PC-3 (cell line): ENCODE measurements around the gene SNU13.

ENCODE experiments used
- CTCF ChIP-seq: fragments of 300-600 bp; sonication (generic); conservative IDR thresholded peaks from 2 replicates; pipeline ENCODE4 v1.5.1; 2017; ENCODE audit warnings: antibody characterized with exemption, low read depth, mild to moderate bottlenecking, low read length
- EZH2 ChIP-seq: fragments of 300-600 bp; sonication (generic); IDR thresholded peaks from one replicate; pipeline ENCODE4 v1.6.1; 2017; ENCODE audit warnings: antibody characterized with exemption, mild to moderate bottlenecking, low read length; ENCODE audit not compliant: unreplicated experiment
- EZH2phosphoT487 ChIP-seq: fragments of 300-600 bp; sonication (generic); IDR thresholded peaks from 2 replicates; pipeline ENCODE4 v1.6.1; 2018; ENCODE audit warnings: mild to moderate bottlenecking, antibody characterized with exemption, low read length, borderline replicate concordance

DNA sequence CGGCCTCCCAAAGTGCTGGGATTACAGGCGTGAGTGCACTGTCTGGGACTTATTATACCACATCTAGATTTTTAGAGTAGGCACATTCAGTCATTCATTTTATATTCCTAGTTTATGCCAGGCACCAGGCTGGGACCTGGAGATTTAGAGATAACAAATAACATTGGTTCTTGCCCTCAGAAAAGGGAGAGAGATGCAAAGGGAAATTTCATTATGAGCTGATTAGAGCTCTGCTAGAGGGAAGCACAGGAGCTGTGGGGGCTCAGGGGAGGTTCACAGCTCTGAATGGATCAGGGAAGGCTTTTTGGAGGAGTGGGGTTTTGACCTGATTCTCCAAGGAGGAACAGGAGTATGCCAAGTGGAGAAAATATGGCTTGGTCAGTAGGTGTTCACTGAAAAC lies 42.9 kb upstream of the SNU13 start:
- TF ChIP-seq CTCF (no peak), EZH2 (no peak), EZH2phosphoT487 (no peak)
